PC-9 (cell line): ENCODE results near the gene HMX3. TPM values are rescaled to one million over a fixed set of nuclear protein-coding genes. Genes with fewer than 3 reads are reported as not detected.

Experiments used
- BruUV-seq: library from RNA; stranded (reverse); fragments of 400-500 nt; replicated peaks from 2 replicates; lab custom pipeline; 2021; lab: Mats Ljungman, UMichigan
- CTCF ChIA-PET: fragments of 300-600 bp; sonication (Branson Sonifier 250); formaldehyde crosslinking; loops from one replicate; lab custom pipeline; 2022; ENCODE audit warnings: antibody characterized with exemption; lab: Charles Lee
- POLR2A ChIA-PET: fragments of 300-600 bp; sonication (Branson Sonifier 250); formaldehyde crosslinking; loops from one replicate; lab custom pipeline; 2022; ENCODE audit warnings: antibody characterized with exemption; ENCODE audit not compliant: unreplicated experiment; lab: Charles Lee
- DNase-seq, 2 experiments: peaks; one replicate each; pipeline versions ENCODE4 v3.0.0 to v3.0.0-alpha.2; 2015 to 2022; ENCODE audit warnings: mixed read lengths in 1 of 2
- H2AFZ ChIP-seq: fragments of 200-600 bp; sonication (generic); 2 replicates; pipeline ENCODE4 v1.8.1; 2017; ENCODE audit warnings: antibody characterized with exemption
- H3F3A ChIP-seq: fragments of 200-600 bp; sonication (generic); 2 replicates; pipeline ENCODE4 v1.8.1; 2017; ENCODE audit warnings: antibody characterized with exemption, mild to moderate bottlenecking, low read depth; ENCODE audit not compliant: insufficient read depth
- H3K27ac ChIP-seq: fragments of 200-600 bp; sonication (generic); 2 replicates; pipeline ENCODE4 v1.6.1; 2016; ENCODE audit warnings: mixed run types
- H3K27me3 ChIP-seq: fragments of 200-600 bp; sonication (generic); 2 replicates; pipeline ENCODE4 v1.6.1; 2016; ENCODE audit warnings: low read depth, mixed run types; ENCODE audit not compliant: insufficient read depth
- H3K36me3 ChIP-seq: fragments of 200-600 bp; sonication (generic); 2 replicates; pipeline ENCODE4 v1.6.1; 2016; ENCODE audit warnings: low read depth, mixed run types
- H3K4me1 ChIP-seq: fragments of 200-600 bp; sonication (generic); replicated peaks from 2 replicates; pipeline ENCODE4 v1.6.1; 2016; ENCODE audit warnings: mixed run types; ENCODE audit not compliant: insufficient read depth
- H3K4me2 ChIP-seq: fragments of 200-600 bp; sonication (generic); 2 replicates; pipeline ENCODE4 v1.6.1; 2017; ENCODE audit warnings: mixed run types
- H3K4me3 ChIP-seq: fragments of 200-600 bp; sonication (generic); 2 replicates; pipeline ENCODE4 v1.6.1; 2016; ENCODE audit warnings: mixed run types
- H3K79me2 ChIP-seq: fragments of 200-600 bp; sonication (generic); 2 replicates; pipeline ENCODE4 v1.6.1; 2017; ENCODE audit warnings: low read depth, mixed run types
- H3K9me2 ChIP-seq: fragments of 200-600 bp; sonication (generic); 2 replicates; pipeline ENCODE4 v1.8.1; 2017; ENCODE audit warnings: mild to moderate bottlenecking; ENCODE audit not compliant: insufficient read depth
- H3K9me3 ChIP-seq: fragments of 200-600 bp; sonication (generic); 2 replicates; pipeline ENCODE4 v1.8.1; 2016; ENCODE audit warnings: low read depth; ENCODE audit not compliant: insufficient read depth
- H4K20me1 ChIP-seq: fragments of 200-600 bp; sonication (generic); 2 replicates; pipeline ENCODE4 v1.8.1; 2017; ENCODE audit not compliant: insufficient read depth
- EZH2 ChIP-seq: fragments of 200-600 bp; sonication (generic); IDR thresholded peaks from 2 replicates; pipeline ENCODE4 v1.8.0; 2017; ENCODE audit warnings: antibody characterized with exemption, low read depth
- intact Hi-C: fragments of 100-400 bp; cut with micrococcal nuclease; formaldehyde crosslinking; loops from one replicate; pipeline ENCODE4 v1.10.0; 2022; ENCODE audit not compliant: unreplicated experiment
- total RNA-seq: library from RNA; stranded (reverse); gene quantifications from 2 replicates; pipeline ENCODE4 v1.2.3, GENCODE V29; 2021
- TF ChIP-seq, protein P1 (sequence below): fragments of 200-600 bp; sonication (generic); conservative IDR thresholded peaks from 2 replicates; pipeline ENCODE4 v1.6.1; 2017; ENCODE audit warnings: mixed run types, antibody characterized with exemption, mild to moderate bottlenecking, moderate library complexity

Gene HMX3
- total RNA-seq, 1 experiment from 2014 or later, result not detected

GRCh38 chr10:123146013-123146893, 10.5 kb downstream of the HMX3 start:
- no peak overlapping the region for H3K27ac ChIP-seq
- H4K20me1 ChIP-seq, result no peaks in the 10 kb centered on the region
- CTCF ChIA-PET, result no interaction called here
- H3K79me2 ChIP-seq, result no peaks in the 10 kb centered on the region
- H3K9me2 ChIP-seq, result no peaks in the 10 kb centered on the region
- BruUV-seq, result no TSS peak
- no peaks in the 10 kb centered on the region for H3F3A ChIP-seq
- H3K4me3 ChIP-seq, result no peak overlapping the region
- POLR2A ChIA-PET, result no interaction called here
- intact Hi-C loops, result no loop called here
- H2AFZ ChIP-seq, result no peak overlapping the region
- no peaks in the 10 kb centered on the region for H3K4me1 ChIP-seq
- no peaks in the 10 kb centered on the region for H3K9me3 ChIP-seq
- TF ChIP-seq, protein P1, sequence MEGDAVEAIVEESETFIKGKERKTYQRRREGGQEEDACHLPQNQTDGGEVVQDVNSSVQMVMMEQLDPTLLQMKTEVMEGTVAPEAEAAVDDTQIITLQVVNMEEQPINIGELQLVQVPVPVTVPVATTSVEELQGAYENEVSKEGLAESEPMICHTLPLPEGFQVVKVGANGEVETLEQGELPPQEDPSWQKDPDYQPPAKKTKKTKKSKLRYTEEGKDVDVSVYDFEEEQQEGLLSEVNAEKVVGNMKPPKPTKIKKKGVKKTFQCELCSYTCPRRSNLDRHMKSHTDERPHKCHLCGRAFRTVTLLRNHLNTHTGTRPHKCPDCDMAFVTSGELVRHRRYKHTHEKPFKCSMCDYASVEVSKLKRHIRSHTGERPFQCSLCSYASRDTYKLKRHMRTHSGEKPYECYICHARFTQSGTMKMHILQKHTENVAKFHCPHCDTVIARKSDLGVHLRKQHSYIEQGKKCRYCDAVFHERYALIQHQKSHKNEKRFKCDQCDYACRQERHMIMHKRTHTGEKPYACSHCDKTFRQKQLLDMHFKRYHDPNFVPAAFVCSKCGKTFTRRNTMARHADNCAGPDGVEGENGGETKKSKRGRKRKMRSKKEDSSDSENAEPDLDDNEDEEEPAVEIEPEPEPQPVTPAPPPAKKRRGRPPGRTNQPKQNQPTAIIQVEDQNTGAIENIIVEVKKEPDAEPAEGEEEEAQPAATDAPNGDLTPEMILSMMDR, result no peak
- no peak for TF ChIP-seq EZH2
- H3K36me3 ChIP-seq, result no peaks in the 10 kb centered on the region
- H3K27me3 ChIP-seq, result 0 out of 2 replicates have a peak, but pooled peaks cover 7% of the 10 kb centered on the region
- no peak for DNase-seq
- H3K4me2 ChIP-seq, result no peak overlapping the region

GRCh38 chr10:123146894-123147634, 11.3 kb downstream of the HMX3 start:
- no peak overlapping the region for H3K27ac ChIP-seq
- H3K4me2 ChIP-seq, result no peak overlapping the region
- H3K9me3 ChIP-seq, result no peaks in the 10 kb centered on the region
- TF ChIP-seq, protein P1, result no peak
- no peak for TF ChIP-seq EZH2
- no peak for DNase-seq
- no peaks in the 10 kb centered on the region for H4K20me1 ChIP-seq
- H3K36me3 ChIP-seq, result no peaks in the 10 kb centered on the region
- BruUV-seq, result no TSS peak
- H3K79me2 ChIP-seq, result no peaks in the 10 kb centered on the region
- H3K4me3 ChIP-seq, result no peak overlapping the region
- H3K4me1 ChIP-seq, result no peaks in the 10 kb centered on the region
- no peaks in the 10 kb centered on the region for H3F3A ChIP-seq
- H2AFZ ChIP-seq, result no peak overlapping the region
- ChIA-PET POLR2A (no interaction called here), CTCF (no interaction called here)
- H3K9me2 ChIP-seq, result no peaks in the 10 kb centered on the region
- H3K27me3 ChIP-seq, result 0 out of 2 replicates have a peak, but pooled peaks cover 3% of the 10 kb centered on the region
- intact Hi-C loops, result no loop called here

GRCh38 chr10:123147635-123148413, 12.1 kb downstream of the HMX3 start, which contains the start of gene HMX2:
TSS of gene HMX2 (plus strand) at chr10:123148136. CDS start at chr10:123148379, 243 bp downstream.
- BruUV-seq, result no TSS peak
- H4K20me1 ChIP-seq, result no peaks in the 10 kb centered on the region
- H3K4me2 ChIP-seq, result no peak within 1 kb of the TSS
- TF ChIP-seq EZH2, result no peak
- TF ChIP-seq, protein P1, result no peak
- POLR2A ChIA-PET, result no interaction called here
- no peaks in the 10 kb centered on the region for H3K79me2 ChIP-seq
- no peak within 1 kb of the TSS for H3K27ac ChIP-seq
- no peak within 1 kb of the TSS for H3K4me3 ChIP-seq
- no peaks in the 10 kb centered on the region for H3K4me1 ChIP-seq
- CTCF ChIA-PET, result no interaction called here
- H3K9me2 ChIP-seq, result no peaks in the 10 kb centered on the region
- 0 out of 2 replicates have a peak, but pooled peaks cover 3% of the 10 kb centered on the region for H3K27me3 ChIP-seq
- no peaks in the 10 kb centered on the region for H3K36me3 ChIP-seq
- H3K9me3 ChIP-seq, result no peaks in the 10 kb centered on the region
- DNase-seq, result no peak
- intact Hi-C loops, result no loop called here
- no peak within 1 kb of the TSS for H2AFZ ChIP-seq
- H3F3A ChIP-seq, result no peaks in the 10 kb centered on the region
